ENCODE results near the gene GJA3.
A peak's percentile ranks its signal among the peaks of the same experiment; 100 is the strongest.
"Not testable (repeated sequence)": the region's sequence is repeated elsewhere in the genome, so short reads cannot be mapped to it uniquely, and the experiment has no call there.

GJA3 gene

GRCh38 chr13:20153290-20153689, 7.6 kb downstream of the GJA3 start:
- not testable (repeated sequence) for DNase-seq

GRCh38 chr13:20151612-20152011, 9.2 kb downstream of the GJA3 start:
- no peak for DNase-seq

GRCh38 chr13:20151016-20151415, 9.8 kb downstream of the GJA3 start:
- no peak for DNase-seq

GRCh38 chr13:20150561-20150960, 10.3 kb downstream of the GJA3 start:
- no peak for DNase-seq

- no peak for DNase-seq
Measured at GRCh38 chr13:20149762-20150161, 11.1 kb downstream of the GJA3 start.

- no peak for DNase-seq
Measured at GRCh38 chr13:20148501-20149183, 12.2 kb downstream of the GJA3 start.

- no peak for DNase-seq
Measured at GRCh38 chr13:20146381-20146780, 14.5 kb downstream of the GJA3 start.

GRCh38 chr13:20145521-20145920, 15.3 kb downstream of the GJA3 start:
- no peak for DNase-seq

GRCh38 chr13:20144141-20144850, 16.6 kb downstream of the GJA3 start:
- DNase-seq, result no peak

GRCh38 chr13:20142927-20143480, 17.8 kb downstream of the GJA3 start:
- no peak for DNase-seq

GRCh38 chr13:20142023-20142926, 18.6 kb downstream of the GJA3 start:
- no peak for DNase-seq

GRCh38 chr13:20141238-20142022, 19.4 kb downstream of the GJA3 start:
- no peak for DNase-seq

GRCh38 chr13:20140487-20140886, 20.4 kb downstream of the GJA3 start:
- DNase-seq, result no peak

GRCh38 chr13:20137875-20138274, 23.0 kb downstream of the GJA3 start:
- no peak for DNase-seq

GRCh38 chr13:20136781-20137703, 23.8 kb downstream of the GJA3 start:
- DNase-seq, result peak in 4 of 56 donors; percentile 4 to 19 (median 8)

GRCh38 chr13:20134732-20135131, 26.1 kb downstream of the GJA3 start:
- no peak for DNase-seq

GRCh38 chr13:20132052-20132634, 28.7 kb downstream of the GJA3 start:
- no peak for DNase-seq

GRCh38 chr13:20131057-20131832, 29.6 kb downstream of the GJA3 start:
- DNase-seq, result no peak

- DNase-seq, result no peak
Measured at GRCh38 chr13:20130652-20131051, 30.2 kb downstream of the GJA3 start.

All from nucleus accumbens (tissue), 56 donors.